ENCODE results near the gene RNASEH1. TPM values are rescaled to one million over a fixed set of nuclear protein-coding genes. Genes with fewer than 3 reads are reported as not detected.
A peak's percentile ranks its signal among the peaks of the same experiment; 100 is the strongest.

The RNASEH1 gene
- total and polyA plus RNA-seq, 2 of the 13 experiments (the other 11 are each of a cell fraction or from before 2014, with no cell fraction given), result 14.5 to 57.4 TPM

DNA sequence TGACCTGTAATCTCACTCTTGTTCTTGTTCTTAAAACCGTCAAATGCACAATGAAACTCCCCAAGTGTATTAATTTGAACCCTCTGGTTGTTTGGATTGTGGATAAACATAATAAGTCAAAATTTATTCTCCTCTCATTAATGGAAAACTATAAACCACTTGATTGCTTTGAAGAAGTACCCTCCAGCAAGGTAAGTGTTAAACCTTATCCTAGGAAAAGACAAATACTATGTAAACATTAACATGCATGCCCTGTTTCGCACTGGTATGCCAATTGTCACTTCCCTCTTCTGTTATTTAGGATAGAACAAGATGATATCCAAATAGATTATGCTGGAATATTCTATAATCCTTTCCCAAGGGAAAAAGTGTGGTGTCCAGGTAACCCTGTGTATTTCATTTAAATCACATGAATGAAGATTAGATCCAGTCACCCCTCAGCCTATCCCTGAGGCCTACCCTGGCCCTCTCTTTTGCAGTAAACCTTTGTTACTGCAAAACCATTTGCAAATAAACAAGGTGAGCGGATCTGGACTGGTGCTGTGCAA, 40.1 kb downstream of the RNASEH1 start (continued):
- TF ChIP-seq, protein P1, sequence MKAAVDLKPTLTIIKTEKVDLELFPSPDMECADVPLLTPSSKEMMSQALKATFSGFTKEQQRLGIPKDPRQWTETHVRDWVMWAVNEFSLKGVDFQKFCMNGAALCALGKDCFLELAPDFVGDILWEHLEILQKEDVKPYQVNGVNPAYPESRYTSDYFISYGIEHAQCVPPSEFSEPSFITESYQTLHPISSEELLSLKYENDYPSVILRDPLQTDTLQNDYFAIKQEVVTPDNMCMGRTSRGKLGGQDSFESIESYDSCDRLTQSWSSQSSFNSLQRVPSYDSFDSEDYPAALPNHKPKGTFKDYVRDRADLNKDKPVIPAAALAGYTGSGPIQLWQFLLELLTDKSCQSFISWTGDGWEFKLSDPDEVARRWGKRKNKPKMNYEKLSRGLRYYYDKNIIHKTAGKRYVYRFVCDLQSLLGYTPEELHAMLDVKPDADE (CRISPR knock-in tag; IDR thresholded peaks at IDR 0.05), result no peak
- TF ChIP-seq ZNF343 (CRISPR knock-in tag; IDR thresholded peaks at IDR 0.05) (no peak), SRY (CRISPR knock-in tag; IDR thresholded peaks at IDR 0.05) (peak; percentile 48; the same call in 1 of the 2 replicates), ZNF772 (CRISPR knock-in tag; IDR thresholded peaks at IDR 0.05) (0 out of 2 replicates have a peak, but pooled peaks have one; percentile 3), NFIC (IDR thresholded peaks at IDR 0.05; ENCODE audit: low read length) (peak; percentile 22; the same call in 1 of the 2 replicates), NR2F6 (IDR thresholded peaks at IDR 0.05) (no peak), NR2F6 (CRISPR knock-in tag; IDR thresholded peaks at IDR 0.05) (peak; percentile 11; the same call in 1 of the 2 replicates), KLF11 (CRISPR knock-in tag; IDR thresholded peaks at IDR 0.05) (0 out of 2 replicates have a peak, but pooled peaks have one; percentile 11), KAT8 (CRISPR knock-in tag; IDR thresholded peaks at IDR 0.05) (peak; percentile 32; the same call in 1 of the 2 replicates), RARA (CRISPR knock-in tag; IDR thresholded peaks at IDR 0.05) (peak; percentile 32; the same call in 1 of the 2 replicates), REPIN1 (CRISPR knock-in tag; IDR thresholded peaks at IDR 0.05; ENCODE audit: borderline replicate concordance, low read depth) (peak; percentile 39; the same call in 1 of the 2 replicates), ZFX (CRISPR knock-in tag; IDR thresholded peaks at IDR 0.05; ENCODE audit: low read depth) (peak; percentile 94), GATAD2A (CRISPR knock-in tag; IDR thresholded peaks at IDR 0.05) (peak; percentile 59), ATRX (CRISPR knock-in tag; IDR thresholded peaks at IDR 0.05; ENCODE audit: borderline replicate concordance) (no peak), TSC22D2 (CRISPR knock-in tag; IDR thresholded peaks at IDR 0.05; ENCODE audit: borderline replicate concordance) (peak; percentile 13; the same call in 1 of the 2 replicates), ZNF251 (CRISPR knock-in tag; IDR thresholded peaks at IDR 0.05) (0 out of 2 replicates have a peak, but pooled peaks have one; percentile 19), SNAPC2 (CRISPR knock-in tag; IDR thresholded peaks at IDR 0.05) (peak; percentile 88; the same call in 1 of the 2 replicates)
- TF ChIP-seq, protein P2, sequence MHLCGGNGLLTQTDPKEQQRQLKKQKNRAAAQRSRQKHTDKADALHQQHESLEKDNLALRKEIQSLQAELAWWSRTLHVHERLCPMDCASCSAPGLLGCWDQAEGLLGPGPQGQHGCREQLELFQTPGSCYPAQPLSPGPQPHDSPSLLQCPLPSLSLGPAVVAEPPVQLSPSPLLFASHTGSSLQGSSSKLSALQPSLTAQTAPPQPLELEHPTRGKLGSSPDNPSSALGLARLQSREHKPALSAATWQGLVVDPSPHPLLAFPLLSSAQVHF (CRISPR knock-in tag; IDR thresholded peaks at IDR 0.05), result peak; percentile 76; the same call in 1 of the 2 replicates
- TF ChIP-seq, protein P3, sequence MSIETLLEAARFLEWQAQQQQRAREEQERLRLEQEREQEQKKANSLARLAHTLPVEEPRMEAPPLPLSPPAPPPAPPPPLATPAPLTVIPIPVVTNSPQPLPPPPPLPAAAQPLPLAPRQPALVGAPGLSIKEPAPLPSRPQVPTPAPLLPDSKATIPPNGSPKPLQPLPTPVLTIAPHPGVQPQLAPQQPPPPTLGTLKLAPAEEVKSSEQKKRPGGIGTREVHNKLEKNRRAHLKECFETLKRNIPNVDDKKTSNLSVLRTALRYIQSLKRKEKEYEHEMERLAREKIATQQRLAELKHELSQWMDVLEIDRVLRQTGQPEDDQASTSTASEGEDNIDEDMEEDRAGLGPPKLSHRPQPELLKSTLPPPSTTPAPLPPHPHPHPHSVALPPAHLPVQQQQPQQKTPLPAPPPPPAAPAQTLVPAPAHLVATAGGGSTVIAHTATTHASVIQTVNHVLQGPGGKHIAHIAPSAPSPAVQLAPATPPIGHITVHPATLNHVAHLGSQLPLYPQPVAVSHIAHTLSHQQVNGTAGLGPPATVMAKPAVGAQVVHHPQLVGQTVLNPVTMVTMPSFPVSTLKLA (IDR thresholded peaks at IDR 0.05), result 0 out of 2 replicates have a peak, but pooled peaks have one; percentile 4
- TF ChIP-seq, protein P4, sequence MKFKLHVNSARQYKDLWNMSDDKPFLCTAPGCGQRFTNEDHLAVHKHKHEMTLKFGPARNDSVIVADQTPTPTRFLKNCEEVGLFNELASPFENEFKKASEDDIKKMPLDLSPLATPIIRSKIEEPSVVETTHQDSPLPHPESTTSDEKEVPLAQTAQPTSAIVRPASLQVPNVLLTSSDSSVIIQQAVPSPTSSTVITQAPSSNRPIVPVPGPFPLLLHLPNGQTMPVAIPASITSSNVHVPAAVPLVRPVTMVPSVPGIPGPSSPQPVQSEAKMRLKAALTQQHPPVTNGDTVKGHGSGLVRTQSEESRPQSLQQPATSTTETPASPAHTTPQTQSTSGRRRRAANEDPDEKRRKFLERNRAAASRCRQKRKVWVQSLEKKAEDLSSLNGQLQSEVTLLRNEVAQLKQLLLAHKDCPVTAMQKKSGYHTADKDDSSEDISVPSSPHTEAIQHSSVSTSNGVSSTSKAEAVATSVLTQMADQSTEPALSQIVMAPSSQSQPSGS (CRISPR knock-in tag; IDR thresholded peaks at IDR 0.05), result no peak; the same call in 1 of the 2 replicates
- TF ChIP-seq, protein P5, sequence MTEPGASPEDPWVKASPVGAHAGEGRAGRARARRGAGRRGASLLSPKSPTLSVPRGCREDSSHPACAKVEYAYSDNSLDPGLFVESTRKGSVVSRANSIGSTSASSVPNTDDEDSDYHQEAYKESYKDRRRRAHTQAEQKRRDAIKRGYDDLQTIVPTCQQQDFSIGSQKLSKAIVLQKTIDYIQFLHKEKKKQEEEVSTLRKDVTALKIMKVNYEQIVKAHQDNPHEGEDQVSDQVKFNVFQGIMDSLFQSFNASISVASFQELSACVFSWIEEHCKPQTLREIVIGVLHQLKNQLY (CRISPR knock-in tag; IDR thresholded peaks at IDR 0.05), result 0 out of 2 replicates have a peak, but pooled peaks have one; percentile 8
- TF ChIP-seq, protein P6, sequence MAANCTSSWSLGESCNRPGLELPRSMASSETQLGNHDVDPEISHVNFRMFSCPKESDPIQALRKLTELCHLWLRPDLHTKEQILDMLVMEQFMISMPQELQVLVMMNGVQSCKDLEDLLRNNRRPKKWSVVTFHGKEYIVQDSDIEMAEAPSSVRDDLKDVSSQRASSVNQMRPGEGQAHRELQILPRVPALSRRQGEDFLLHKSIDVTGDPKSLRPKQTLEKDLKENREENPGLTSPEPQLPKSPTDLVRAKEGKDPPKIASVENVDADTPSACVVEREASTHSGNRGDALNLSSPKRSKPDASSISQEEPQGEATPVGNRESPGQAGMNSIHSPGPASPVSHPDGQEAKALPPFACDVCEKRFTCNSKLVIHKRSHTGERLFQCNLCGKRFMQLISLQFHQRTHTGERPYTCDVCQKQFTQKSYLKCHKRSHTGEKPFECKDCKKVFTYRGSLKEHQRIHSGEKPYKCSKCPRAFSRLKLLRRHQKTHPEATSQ (CRISPR knock-in tag; IDR thresholded peaks at IDR 0.05; ENCODE audit: borderline replicate concordance), result 0 out of 2 replicates have a peak, but pooled peaks have one; percentile 56
- TF ChIP-seq, protein P7, sequence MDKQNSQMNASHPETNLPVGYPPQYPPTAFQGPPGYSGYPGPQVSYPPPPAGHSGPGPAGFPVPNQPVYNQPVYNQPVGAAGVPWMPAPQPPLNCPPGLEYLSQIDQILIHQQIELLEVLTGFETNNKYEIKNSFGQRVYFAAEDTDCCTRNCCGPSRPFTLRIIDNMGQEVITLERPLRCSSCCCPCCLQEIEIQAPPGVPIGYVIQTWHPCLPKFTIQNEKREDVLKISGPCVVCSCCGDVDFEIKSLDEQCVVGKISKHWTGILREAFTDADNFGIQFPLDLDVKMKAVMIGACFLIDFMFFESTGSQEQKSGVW (CRISPR knock-in tag; IDR thresholded peaks at IDR 0.05; ENCODE audit: borderline replicate concordance), result no peak

Measured in HepG2 (cell line).